VCaP (cell line): ENCODE measurements around the gene OR4M1.
"Not testable (repeated sequence)": the region's sequence is repeated elsewhere in the genome, so short reads cannot be mapped to it uniquely, and the experiment has no call there.

ENCODE experiments used
- H3K27ac ChIP-seq: fragments of 450-650 bp; 2 replicates; pipeline ENCODE4 v1.5.1; 2017
- CTCF ChIP-seq: fragments of 450-650 bp; conservative IDR thresholded peaks from 2 replicates; pipeline ENCODE4 v1.5.1; 2017; ENCODE audit warnings: mild to moderate bottlenecking, moderate library complexity

Gene OR4M1

DNA sequence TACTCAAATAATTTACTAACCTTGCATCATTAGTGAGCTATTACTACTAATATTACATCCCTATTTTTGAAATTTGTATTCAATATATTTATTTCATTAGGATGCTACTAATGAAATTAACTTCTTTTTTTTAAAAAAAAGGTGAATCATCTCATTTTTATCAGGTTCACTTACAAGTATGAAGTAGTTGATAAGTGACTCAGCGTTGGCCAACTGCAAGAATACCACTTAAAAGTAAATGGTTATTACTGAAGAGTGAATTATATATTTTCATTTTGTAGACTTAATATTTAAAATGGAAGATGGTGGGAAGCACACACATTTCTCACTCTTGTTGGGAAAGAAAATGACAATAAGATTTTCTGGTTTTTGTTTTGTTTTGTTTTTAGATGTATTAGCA lies 49.9 kb downstream of the OR4M1 start:
- no peak for TF ChIP-seq CTCF
- H3K27ac ChIP-seq = no peak overlapping the region

- H3K27ac ChIP-seq = no peak overlapping the region
- no peak for TF ChIP-seq CTCF
These were observed 50.5 kb downstream of the OR4M1 start for GRCh38 chr14:19823765-19824164.

DNA sequence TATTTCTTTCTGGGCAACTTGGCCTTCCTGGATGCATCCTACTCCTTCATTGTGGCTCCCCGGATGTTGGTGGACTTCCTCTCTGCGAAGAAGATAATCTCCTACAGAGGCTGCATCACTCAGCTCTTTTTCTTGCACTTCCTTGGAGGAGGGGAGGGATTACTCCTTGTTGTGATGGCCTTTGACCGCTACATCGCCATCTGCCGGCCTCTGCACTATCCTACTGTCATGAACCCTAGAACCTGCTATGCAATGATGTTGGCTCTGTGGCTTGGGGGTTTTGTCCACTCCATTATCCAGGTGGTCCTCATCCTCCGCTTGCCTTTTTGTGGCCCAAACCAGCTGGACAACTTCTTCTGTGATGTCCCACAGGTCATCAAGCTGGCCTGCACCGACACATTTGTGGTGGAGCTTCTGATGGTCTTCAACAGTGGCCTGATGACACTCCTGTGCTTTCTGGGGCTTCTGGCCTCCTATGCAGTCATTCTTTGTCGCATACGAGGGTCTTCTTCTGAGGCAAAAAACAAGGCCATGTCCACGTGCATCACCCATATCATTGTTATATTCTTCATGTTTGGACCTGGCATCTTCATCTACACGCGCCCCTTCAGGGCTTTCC lies 54.4 kb downstream of the OR4M1 start:
- not testable (repeated sequence) for H3K27ac ChIP-seq

- no peak overlapping the region for H3K27ac ChIP-seq
- no peak for TF ChIP-seq CTCF
These were observed 55.0 kb downstream of the OR4M1 start for GRCh38 chr14:19828314-19828713.
